ENCODE data around the gene PSME1. TPM values are rescaled to one million over a fixed set of nuclear protein-coding genes. Genes with fewer than 3 reads are reported as not detected.

PSME1 gene
- total and polyA plus RNA-seq, 2 of the 13 experiments (the other 11 are each of a cell fraction or from before 2014, with no cell fraction given) = 159 to 608 TPM

DNA sequence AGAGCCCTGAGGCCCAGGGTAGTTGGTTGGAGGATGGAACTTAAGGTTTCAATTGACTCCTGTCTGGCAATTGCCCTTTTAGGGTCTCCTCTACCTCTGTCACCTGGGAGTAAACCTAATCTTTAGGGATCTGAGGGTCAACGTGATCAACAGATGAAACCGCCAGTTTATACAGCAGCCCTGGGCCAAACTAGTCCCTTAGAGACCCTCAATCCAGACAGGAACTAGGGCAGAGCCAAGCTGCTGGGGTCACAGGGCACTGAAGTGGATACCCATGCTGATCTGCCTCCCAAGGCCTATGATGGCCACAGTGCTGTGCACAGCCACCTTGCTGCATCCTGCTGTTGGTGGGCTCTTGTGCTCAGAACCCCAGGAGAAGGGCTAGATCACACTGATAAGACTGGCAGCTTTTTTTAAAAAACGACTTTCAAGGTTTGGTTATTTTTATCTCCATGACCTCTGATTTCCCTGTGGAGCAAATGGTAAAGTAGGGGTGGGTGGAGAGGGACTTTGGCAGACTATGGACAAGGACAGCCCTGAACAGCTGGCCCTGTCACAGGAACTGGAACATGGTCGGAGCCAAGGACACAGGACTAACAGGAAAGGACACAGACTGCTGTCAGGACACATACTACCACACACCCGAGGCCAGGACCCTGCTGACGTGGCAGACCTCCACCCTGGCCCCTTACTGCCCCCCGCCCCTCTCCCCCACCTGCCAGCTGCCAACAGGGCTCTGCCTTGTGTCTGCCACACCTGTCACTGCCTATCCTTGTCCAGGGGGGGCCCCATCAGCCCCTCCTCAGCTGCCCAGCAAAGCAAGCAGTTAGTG lies 5.1 kb upstream of the PSME1 start (continued):
- TF ChIP-seq ZBTB39 (CRISPR knock-in tag; IDR thresholded peaks at IDR 0.05) (peak; percentile 62; the same call in 1 of the 2 replicates), ZFY (CRISPR knock-in tag; IDR thresholded peaks at IDR 0.05) (peak; percentile 53; the same call in 1 of the 2 replicates), ZNF264 (CRISPR knock-in tag; IDR thresholded peaks at IDR 0.05) (peak; percentile 42; the same call in 1 of the 2 replicates), ZNF235 (CRISPR knock-in tag; IDR thresholded peaks at IDR 0.05; ENCODE audit: borderline replicate concordance) (no peak), ZKSCAN8 (CRISPR knock-in tag; IDR thresholded peaks at IDR 0.05; ENCODE audit: borderline replicate concordance) (0 out of 2 replicates have a peak, but pooled peaks have one; percentile 23), REXO4 (CRISPR knock-in tag; IDR thresholded peaks at IDR 0.05; ENCODE audit: borderline replicate concordance) (no peak), FOXA1 (IDR thresholded peaks at IDR 0.05) (no peak), FOXA1 (CRISPR knock-in tag; IDR thresholded peaks at IDR 0.05) (peak; percentile 36; the same call in 1 of the 2 replicates), CENPBD1 (CRISPR knock-in tag; IDR thresholded peaks at IDR 0.05; ENCODE audit: borderline replicate concordance, low read depth) (no peak), ZNF589 (CRISPR knock-in tag; conservative IDR thresholded peaks at IDR 0.05) (no peak; the same call in 1 of the 2 replicates), BCL3 (CRISPR knock-in tag; IDR thresholded peaks at IDR 0.05) (peak; percentile 39; the same call in 1 of the 2 replicates), ZNF383 (CRISPR knock-in tag; IDR thresholded peaks at IDR 0.05; ENCODE audit: borderline replicate concordance) (no peak), ARHGAP35 (CRISPR knock-in tag; IDR thresholded peaks at IDR 0.05; ENCODE audit: borderline replicate concordance) (0 out of 2 replicates have a peak, but pooled peaks have one; percentile 72), PRDM4 (CRISPR knock-in tag; IDR thresholded peaks at IDR 0.05; ENCODE audit: borderline replicate concordance) (no peak), CREM (IDR thresholded peaks at IDR 0.05) (peak; percentile 37; the same call in 1 of the 2 replicates), CREM (CRISPR knock-in tag; IDR thresholded peaks at IDR 0.05) (no peak), ZGPAT (CRISPR knock-in tag; IDR thresholded peaks at IDR 0.05) (peak; percentile 77; the same call in 1 of the 2 replicates), NAIF1 (CRISPR knock-in tag; IDR thresholded peaks at IDR 0.05; ENCODE audit: borderline replicate concordance) (no peak), CC2D1A (CRISPR knock-in tag; IDR thresholded peaks at IDR 0.05) (no peak), KDM4B (CRISPR knock-in tag; IDR thresholded peaks at IDR 0.05) (peak; percentile 93), ZNF709 (CRISPR knock-in tag; IDR thresholded peaks at IDR 0.05) (no peak), MEIS1 (CRISPR knock-in tag; IDR thresholded peaks at IDR 0.05; ENCODE audit: borderline replicate concordance) (peak; percentile 75; the same call in 1 of the 2 replicates)

Measured in HepG2 (cell line).